Ascending aorta (tissue), 2 donors: ENCODE results near the gene KIAA1586. TPM values are rescaled to one million over a fixed set of nuclear protein-coding genes. Genes with fewer than 3 reads are reported as not detected.

ENCODE experiments used
- DNase-seq, 2 donors: peaks; one replicate each; pipeline ENCODE4 v3.0.0-alpha.2; 2019; ENCODE audit warnings: low spot score in 2 of 2
- H3K27ac ChIP-seq, 2 donors: fragments of 200-600 bp; sonication (generic); one replicate each; pipeline ENCODE4 v1.5.1; 2016 to 2017; ENCODE audit warnings: mild to moderate bottlenecking in 1 of 2
- H3K27me3 ChIP-seq: fragments of 200-600 bp; sonication (generic); one replicate; pipeline ENCODE4 v1.5.1; 2017
- H3K36me3 ChIP-seq, 2 donors: fragments of 200-600 bp; sonication (generic); one replicate each; pipeline ENCODE4 v1.5.1; 2016
- H3K4me1 ChIP-seq, 2 donors: fragments of 200-600 bp; sonication (generic); one replicate each; pipeline ENCODE4 v1.5.1; 2016 to 2017; ENCODE audit warnings: mild to moderate bottlenecking in 1 of 2
- H3K4me3 ChIP-seq, 2 donors: fragments of 200-600 bp; sonication (generic); one replicate each; pipeline ENCODE4 v1.5.1; 2016 to 2017; ENCODE audit warnings: mild to moderate bottlenecking in 1 of 2
- H3K9me3 ChIP-seq, 2 donors: fragments of 200-600 bp; sonication (generic); one replicate each; pipeline ENCODE4 v1.5.1; 2016
- CTCF ChIP-seq, 3 experiments: fragments of 200-600 bp in 2 of 3; fragments of 450-650 bp in 1 of 3; sonication (generic) in 2 of 3; IDR thresholded peaks; one replicate each; pipeline ENCODE4 v1.5.1; 2016 to 2019; ENCODE audit warnings: antibody characterized with exemption in 3 of 3, mild to moderate bottlenecking in 1 of 3, moderate library complexity in 1 of 3
- intact Hi-C: fragments of 100-400 bp; cut with DNase I; formaldehyde crosslinking; loops from one replicate; pipeline ENCODE4 v1.15.1; 2023
- total RNA-seq: library from RNA; depleted of rRNA; stranded (reverse); fragments of >200 nt; gene quantifications from one replicate; pipeline ENCODE4 v1.1.0, GENCODE V29; 2016

The KIAA1586 gene
- total RNA-seq, 1 donor from 2014 or later = 2.0 TPM

GRCh38 chr6:57024321-57024720 is 22.2 kb upstream of the KIAA1586 start:
- intact Hi-C loops = loop anchor here (5.0 kb wide), 2 partner anchors 67 to 298 kb away; partner anchors contain the start of gene BEND6

GRCh38 chr6:57024775-57025174 is 21.7 kb upstream of the KIAA1586 start:
- no peak overlapping the region for H3K4me3 ChIP-seq
- TF ChIP-seq CTCF (IDR thresholded peaks at IDR 0.05) = no peak
- no peaks in the 10 kb centered on the region for H3K4me1 ChIP-seq
- no peak for DNase-seq
- H3K27me3 ChIP-seq = no peaks in the 10 kb centered on the region
- no peaks in the 10 kb centered on the region for H3K36me3 ChIP-seq
- intact Hi-C loops = loop anchor here (5.0 kb wide), 2 partner anchors 67 to 298 kb away; partner anchors contain the start of gene BEND6
- H3K27ac ChIP-seq = no peak overlapping the region
- peaks cover 0 to 12% of the 10 kb centered on the region in 2 donors for H3K9me3 ChIP-seq

More at GRCh38 chr6:57024321-57024720, 22.2 kb upstream of the KIAA1586 start:
- H3K27me3 ChIP-seq = no peaks in the 10 kb centered on the region
- no peak overlapping the region for H3K4me3 ChIP-seq
- peaks cover 0 to 12% of the 10 kb centered on the region in 2 donors for H3K9me3 ChIP-seq
- no peaks in the 10 kb centered on the region for H3K36me3 ChIP-seq
- H3K4me1 ChIP-seq = no peaks in the 10 kb centered on the region
- DNase-seq = no peak
- no peak for TF ChIP-seq CTCF (IDR thresholded peaks at IDR 0.05)
- H3K27ac ChIP-seq = no peak overlapping the region

- Histone ChIP-seq H3K27ac (no peak overlapping the region), H3K27me3 (no peaks in the 10 kb centered on the region), H3K9me3 (peaks cover 0 to 12% of the 10 kb centered on the region in 2 donors), H3K36me3 (no peaks in the 10 kb centered on the region), H3K4me1 (no peaks in the 10 kb centered on the region), H3K4me3 (no peak overlapping the region)
- no peak for TF ChIP-seq CTCF (IDR thresholded peaks at IDR 0.05)
- DNase-seq = no peak
- intact Hi-C loops = no loop called here
Measured at GRCh38 chr6:57026001-57026400, 20.5 kb upstream of the KIAA1586 start.

- no peak for DNase-seq
- Histone ChIP-seq H3K27me3 (no peaks in the 10 kb centered on the region), H3K4me3 (no peak overlapping the region), H3K36me3 (no peaks in the 10 kb centered on the region), H3K27ac (no peak overlapping the region), H3K4me1 (no peaks in the 10 kb centered on the region), H3K9me3 (peaks cover 0 to 12% of the 10 kb centered on the region in 2 donors)
- intact Hi-C loops = no loop called here
- no peak for TF ChIP-seq CTCF (IDR thresholded peaks at IDR 0.05)
Measured at GRCh38 chr6:57027301-57027700, 19.2 kb upstream of the KIAA1586 start.

GRCh38 chr6:57029213-57029612 is 17.3 kb upstream of the KIAA1586 start:
- H3K36me3 ChIP-seq = no peaks in the 10 kb centered on the region
- H3K27me3 ChIP-seq = no peaks in the 10 kb centered on the region
- no peak for DNase-seq
- H3K4me1 ChIP-seq = no peaks in the 10 kb centered on the region
- H3K27ac ChIP-seq = no peak overlapping the region
- peaks cover 0 to 12% of the 10 kb centered on the region in 2 donors for H3K9me3 ChIP-seq
- no peak overlapping the region for H3K4me3 ChIP-seq
- no peak for TF ChIP-seq CTCF (IDR thresholded peaks at IDR 0.05)
- intact Hi-C loops = no loop called here

GRCh38 chr6:57033228-57033627 is 13.3 kb upstream of the KIAA1586 start:
- intact Hi-C loops = no loop called here

More at GRCh38 chr6:57033228-57033627, 13.3 kb upstream of the KIAA1586 start:
- Histone ChIP-seq H3K9me3 (no peaks in the 10 kb centered on the region), H3K27ac (no peak overlapping the region), H3K4me3 (no peak overlapping the region), H3K27me3 (no peaks in the 10 kb centered on the region), H3K36me3 (no peaks in the 10 kb centered on the region), H3K4me1 (no peaks in the 10 kb centered on the region)
- DNase-seq = no peak
- no peak for TF ChIP-seq CTCF (IDR thresholded peaks at IDR 0.05)
